Measurements from ENCODE around the gene GRN. TPM values are rescaled to one million over a fixed set of nuclear protein-coding genes. Genes with fewer than 3 reads are reported as not detected.

GRN gene
- total and polyA plus RNA-seq, 2 donors (not counting 3 experiments of a cell fraction or from before 2014, with no cell fraction given): 343 to 1,034 TPM

GRCh38 chr17:44310188-44310587 lies 34.9 kb upstream of the GRN start:
- no peak for TF ChIP-seq POLR2AphosphoS5 (IDR thresholded peaks at IDR 0.05; ENCODE audit: insufficient read depth, low read depth, low read length)
- TF ChIP-seq, protein P1, sequence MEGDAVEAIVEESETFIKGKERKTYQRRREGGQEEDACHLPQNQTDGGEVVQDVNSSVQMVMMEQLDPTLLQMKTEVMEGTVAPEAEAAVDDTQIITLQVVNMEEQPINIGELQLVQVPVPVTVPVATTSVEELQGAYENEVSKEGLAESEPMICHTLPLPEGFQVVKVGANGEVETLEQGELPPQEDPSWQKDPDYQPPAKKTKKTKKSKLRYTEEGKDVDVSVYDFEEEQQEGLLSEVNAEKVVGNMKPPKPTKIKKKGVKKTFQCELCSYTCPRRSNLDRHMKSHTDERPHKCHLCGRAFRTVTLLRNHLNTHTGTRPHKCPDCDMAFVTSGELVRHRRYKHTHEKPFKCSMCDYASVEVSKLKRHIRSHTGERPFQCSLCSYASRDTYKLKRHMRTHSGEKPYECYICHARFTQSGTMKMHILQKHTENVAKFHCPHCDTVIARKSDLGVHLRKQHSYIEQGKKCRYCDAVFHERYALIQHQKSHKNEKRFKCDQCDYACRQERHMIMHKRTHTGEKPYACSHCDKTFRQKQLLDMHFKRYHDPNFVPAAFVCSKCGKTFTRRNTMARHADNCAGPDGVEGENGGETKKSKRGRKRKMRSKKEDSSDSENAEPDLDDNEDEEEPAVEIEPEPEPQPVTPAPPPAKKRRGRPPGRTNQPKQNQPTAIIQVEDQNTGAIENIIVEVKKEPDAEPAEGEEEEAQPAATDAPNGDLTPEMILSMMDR (IDR thresholded peaks at IDR 0.05; ENCODE audit: extremely low read depth in 1 of 2, insufficient read depth in 1 of 2, low read depth in 1 of 2, low read length in 2 of 2): no peak
- no peak for TF ChIP-seq FOS (IDR thresholded peaks at IDR 0.05; ENCODE audit: borderline replicate concordance, insufficient read depth, low read length)
- no peak for TF ChIP-seq JUN (IDR thresholded peaks at IDR 0.05; ENCODE audit: borderline replicate concordance, insufficient read depth, insufficient read length, low read depth)
- no peaks in the 10 kb centered on the region for H3K9me1 ChIP-seq (replicated peaks; ENCODE audit: control insufficient read depth, extremely low read depth, insufficient read depth, low read length)
- intact Hi-C loops (cut with micrococcal nuclease) (no loop called here), dilution Hi-C loops (cut with MboI; ENCODE audit: extremely low pct_ligation_motif_present, low sequenced_read_pairs) (no loop called here)
- no peak for FAIRE-seq
- H3K4me1 ChIP-seq (ENCODE audit: control insufficient read depth, extremely low read depth, insufficient read depth, low read length): no peaks in the 10 kb centered on the region
- H2AFZ ChIP-seq (ENCODE audit: low read depth, low read length): no peak overlapping the region
- no peaks in the 10 kb centered on the region for H4K20me1 ChIP-seq (replicated peaks; ENCODE audit: control insufficient read depth, extremely low read depth, insufficient read depth, low read length)
- no peak overlapping the region for H3K4me2 ChIP-seq (ENCODE audit: insufficient read depth, low read length)
- no peaks in the 10 kb centered on the region for H3K79me2 ChIP-seq (ENCODE audit: control insufficient read depth, insufficient read depth, low read length)
- no peak overlapping the region for H3K9ac ChIP-seq (replicated peaks; ENCODE audit: extremely low read depth, insufficient read depth, low read length)
- ChIA-PET POLR2A (no interaction called here), CTCF (interaction anchor here (1.1 to 1.7 kb wide), 3 partner anchors 10 to 100 kb away, joined by 3 to 6 read pairs (median 4); no protein-coding TSS in a partner anchor)
- no peaks in the 10 kb centered on the region for H3K9me3 ChIP-seq (replicated peaks; ENCODE audit: control insufficient read depth, insufficient read depth, low read length)
- no peak overlapping the region for H3K27ac ChIP-seq (ENCODE audit: insufficient read depth, low read depth, low read length)
- H3K36me3 ChIP-seq (ENCODE audit: control insufficient read depth in 2 of 2, extremely low read depth in 1 of 2, insufficient read depth in 2 of 2, low read length in 2 of 2): no peaks in the 10 kb centered on the region
- no peak for DNase-seq (ENCODE audit: low read depth, low spot score)
- no peak overlapping the region for H3K4me3 ChIP-seq (replicated peaks in 1 of 3; ENCODE audit: insufficient read depth in 1 of 3, low read depth in 1 of 3, low read length in 3 of 3)
- peaks cover 28 to 32% of the 10 kb centered on the region in 2 experiments for H3K27me3 ChIP-seq (ENCODE audit: control insufficient read depth in 2 of 2, insufficient read depth in 2 of 2, low read length in 2 of 2)
- no TSS peak for BruUV-seq (replicated peaks)

Data from endothelial cell of umbilical vein (primary cell).